NOMO-1 (cell line): Measurements from ENCODE around the gene CAMK1D.

ENCODE experiments used
- DNase-seq, 2 experiments: peaks; one replicate each; lab custom pipeline; 2025; ENCODE audit not compliant: unreplicated experiment in 2 of 2; lab: John Stamatoyannopoulos, UW

The CAMK1D gene

GRCh38 chr10:12459762-12460161 is 110.4 kb downstream of the CAMK1D start:
- DNase-seq = no peak

GRCh38 chr10:12463459-12463838 is 114.1 kb downstream of the CAMK1D start:
- DNase-seq = no peak

GRCh38 chr10:12465385-12466136 is 116.2 kb downstream of the CAMK1D start:
- DNase-seq = no peak

- no peak for DNase-seq
Observed at GRCh38 chr10:12466704-12467305, 117.5 kb downstream of the CAMK1D start.

- no peak for DNase-seq
Observed at GRCh38 chr10:12469345-12469744, 120.0 kb downstream of the CAMK1D start.

GRCh38 chr10:12470719-12471118 is 121.4 kb downstream of the CAMK1D start:
- DNase-seq = no peak

GRCh38 chr10:12471135-12471534 is 121.8 kb downstream of the CAMK1D start:
- DNase-seq = no peak

- DNase-seq = no peak
Observed at GRCh38 chr10:12473491-12473890, 124.1 kb downstream of the CAMK1D start.

GRCh38 chr10:12474727-12475412 is 125.5 kb downstream of the CAMK1D start:
- DNase-seq = no peak

GRCh38 chr10:12476656-12477055 is 127.3 kb downstream of the CAMK1D start:
- no peak for DNase-seq

GRCh38 chr10:12479437-12479844 is 130.1 kb downstream of the CAMK1D start:
- DNase-seq = no peak

- no peak for DNase-seq
Observed at GRCh38 chr10:12479924-12480323, 130.6 kb downstream of the CAMK1D start.

- DNase-seq = no peak
Observed at GRCh38 chr10:12480440-12480839, 131.1 kb downstream of the CAMK1D start.

GRCh38 chr10:12481924-12482323 is 132.6 kb downstream of the CAMK1D start:
- DNase-seq = no peak

GRCh38 chr10:12482587-12482986 is 133.2 kb downstream of the CAMK1D start:
- DNase-seq = no peak

- no peak for DNase-seq
Observed at GRCh38 chr10:12484002-12484918, 134.9 kb downstream of the CAMK1D start.

- DNase-seq = no peak
Observed at GRCh38 chr10:12484941-12485805, 135.8 kb downstream of the CAMK1D start.

- no peak for DNase-seq
Observed at GRCh38 chr10:12487366-12487765, 138.0 kb downstream of the CAMK1D start.

GRCh38 chr10:12488626-12489025 is 139.3 kb downstream of the CAMK1D start:
- no peak for DNase-seq

GRCh38 chr10:12489357-12489756 is 140.0 kb downstream of the CAMK1D start:
- DNase-seq = no peak
